Hepatocyte (in vitro differentiated cells): Measurements from ENCODE around the gene IRF6.

Experiments
- EZH2 ChIP-seq: fragments of 200-600 bp; sonication (generic); IDR thresholded peaks from 2 replicates; pipeline ENCODE4 v1.6.1; 2016; ENCODE audit warnings: antibody characterized with exemption, mild to moderate bottlenecking, borderline replicate concordance
- EZH2phosphoT487 ChIP-seq: fragments of 200-600 bp; sonication (generic); IDR thresholded peaks from one replicate; pipeline ENCODE4 v1.6.1; 2018; ENCODE audit warnings: antibody characterized with exemption, mild to moderate bottlenecking, low read depth, moderate library complexity; ENCODE audit not compliant: unreplicated experiment, severe bottlenecking
- TF ChIP-seq, protein P1 (sequence below): fragments of 200-600 bp; sonication (generic); IDR thresholded peaks from 2 replicates; pipeline ENCODE4 v1.5.1; 2016; ENCODE audit warnings: antibody characterized with exemption, mild to moderate bottlenecking; ENCODE audit not compliant: poor library complexity

DNA sequence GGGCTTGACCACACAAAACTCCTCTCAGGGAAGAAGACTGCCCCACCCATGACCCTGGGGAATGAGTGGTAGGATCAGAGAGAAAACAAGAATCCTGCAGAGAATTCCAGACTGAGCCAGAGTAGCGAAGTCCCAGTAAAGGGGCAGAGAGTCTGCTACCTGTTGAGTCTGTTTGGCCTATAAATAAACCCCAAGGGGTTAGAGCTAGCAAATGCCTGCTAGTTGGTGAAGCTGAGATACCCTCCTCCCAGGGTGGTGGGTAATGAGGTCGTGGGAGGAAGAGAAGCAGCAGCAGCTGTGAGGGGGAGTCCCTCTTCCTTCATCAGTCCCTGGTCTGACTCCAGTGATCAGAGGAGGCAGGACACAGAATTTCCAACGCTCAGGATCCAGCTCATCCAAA, 47.5 kb downstream of the IRF6 start:
- TF ChIP-seq, protein P1, sequence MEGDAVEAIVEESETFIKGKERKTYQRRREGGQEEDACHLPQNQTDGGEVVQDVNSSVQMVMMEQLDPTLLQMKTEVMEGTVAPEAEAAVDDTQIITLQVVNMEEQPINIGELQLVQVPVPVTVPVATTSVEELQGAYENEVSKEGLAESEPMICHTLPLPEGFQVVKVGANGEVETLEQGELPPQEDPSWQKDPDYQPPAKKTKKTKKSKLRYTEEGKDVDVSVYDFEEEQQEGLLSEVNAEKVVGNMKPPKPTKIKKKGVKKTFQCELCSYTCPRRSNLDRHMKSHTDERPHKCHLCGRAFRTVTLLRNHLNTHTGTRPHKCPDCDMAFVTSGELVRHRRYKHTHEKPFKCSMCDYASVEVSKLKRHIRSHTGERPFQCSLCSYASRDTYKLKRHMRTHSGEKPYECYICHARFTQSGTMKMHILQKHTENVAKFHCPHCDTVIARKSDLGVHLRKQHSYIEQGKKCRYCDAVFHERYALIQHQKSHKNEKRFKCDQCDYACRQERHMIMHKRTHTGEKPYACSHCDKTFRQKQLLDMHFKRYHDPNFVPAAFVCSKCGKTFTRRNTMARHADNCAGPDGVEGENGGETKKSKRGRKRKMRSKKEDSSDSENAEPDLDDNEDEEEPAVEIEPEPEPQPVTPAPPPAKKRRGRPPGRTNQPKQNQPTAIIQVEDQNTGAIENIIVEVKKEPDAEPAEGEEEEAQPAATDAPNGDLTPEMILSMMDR: no peak
- TF ChIP-seq EZH2 (no peak), EZH2phosphoT487 (no peak)
